Colonic mucosa (tissue), 4 donors: Measurements from ENCODE around the gene PDCD1LG2. TPM values are rescaled to one million over a fixed set of nuclear protein-coding genes. Genes with fewer than 3 reads are reported as not detected.

Source experiments
- DNase-seq: peaks from one replicate; pipeline ENCODE4 v3.0.0-alpha.2; 2020
- H3K27ac ChIP-seq: fragments of 200-600 bp; one replicate; pipeline ENCODE4 v1.8.0; 2021
- H3K27me3 ChIP-seq: fragments of 200-600 bp; one replicate; pipeline ENCODE4 v1.8.0; 2021
- H3K36me3 ChIP-seq: fragments of 200-600 bp; one replicate; pipeline ENCODE4 v1.8.0; 2021
- H3K4me1 ChIP-seq: fragments of 200-600 bp; one replicate; pipeline ENCODE4 v1.8.0; 2021; ENCODE audit warnings: mild to moderate bottlenecking
- H3K4me3 ChIP-seq: fragments of 200-600 bp; one replicate; pipeline ENCODE4 v1.8.0; 2021
- H3K9ac ChIP-seq, 2 donors: one replicate each; pipeline ENCODE4 v1.7.0; 2013; ENCODE audit warnings: control low read depth in 2 of 2, low read depth in 2 of 2, low read length in 2 of 2
- H3K9me3 ChIP-seq: fragments of 200-600 bp; one replicate; pipeline ENCODE4 v1.8.0; 2021
- CTCF ChIP-seq: fragments of 200-600 bp; IDR thresholded peaks from one replicate; pipeline ENCODE4 v1.8.0; 2022; ENCODE audit warnings: antibody characterized with exemption, mild to moderate bottlenecking
- intact Hi-C: fragments of 100-400 bp; cut with DNase I; formaldehyde crosslinking; loops from one replicate; pipeline ENCODE4 v1.14.1; 2022
- total RNA-seq, 2 donors: library from RNA; stranded (reverse); fragmentation: NEBNext Ultra II Directional in 1 of 2; extraction: Animal tissue kit (Norgen Biotek cat#: 25700) in 1 of 2; gene quantifications; one replicate each; pipeline ENCODE4 v1.2.1, GENCODE V29; 2021
- donor health status: healthy.
- donor health status: DM: no; HTN: no; CAD: no.
- donor health status: DM: no; HTN: no; CAD: no.

Gene PDCD1LG2
- total RNA-seq, 2 donors from 2014 or later: 0.15 to 1.0 TPM

- no peaks in the 10 kb centered on the region for H3K27me3 ChIP-seq
- H3K4me1 ChIP-seq: no peaks in the 10 kb centered on the region
- TF ChIP-seq CTCF: no peak
- H3K9me3 ChIP-seq: no peaks in the 10 kb centered on the region
- no peaks in the 10 kb centered on the region for H3K36me3 ChIP-seq
- H3K27ac ChIP-seq: no peak overlapping the region
- DNase-seq: no peak
- intact Hi-C loops: no loop called here
- H3K4me3 ChIP-seq: no peak overlapping the region
- H3K9ac ChIP-seq: no peak overlapping the region
These were observed 55.8 kb downstream of the PDCD1LG2 start for GRCh38 chr9:5566054-5566618.

- Histone ChIP-seq H3K27me3 (no peaks in the 10 kb centered on the region), H3K36me3 (no peaks in the 10 kb centered on the region), H3K9me3 (no peaks in the 10 kb centered on the region), H3K4me3 (no peak overlapping the region), H3K27ac (no peak overlapping the region), H3K9ac (no peak overlapping the region), H3K4me1 (no peaks in the 10 kb centered on the region)
- no peak for DNase-seq
- TF ChIP-seq CTCF: no peak
- intact Hi-C loops: no loop called here
These were observed 58.5 kb downstream of the PDCD1LG2 start for GRCh38 chr9:5568868-5569267.

DNA sequence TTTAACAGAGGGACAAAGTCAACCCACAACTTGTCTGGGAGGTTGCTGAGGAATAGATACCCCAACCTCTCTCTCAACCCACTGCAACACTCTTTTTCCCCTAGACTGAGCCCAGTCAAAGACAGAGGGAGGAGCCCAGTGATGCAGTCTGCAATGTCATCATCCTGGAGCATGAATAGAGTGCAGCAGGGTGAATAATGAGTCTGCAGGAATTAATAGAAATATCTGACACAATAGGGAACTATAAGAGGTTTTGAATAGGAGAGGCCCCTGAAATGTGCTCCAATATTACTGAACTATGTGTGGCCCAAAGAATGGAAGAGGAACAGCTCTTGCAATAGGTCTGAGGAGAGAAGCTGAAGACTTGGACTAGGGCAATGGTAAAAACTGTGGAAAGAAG is 59.1 kb downstream of the PDCD1LG2 start:
- TF ChIP-seq CTCF: no peak
- Histone ChIP-seq H3K4me3 (no peak overlapping the region), H3K9ac (no peak overlapping the region), H3K27me3 (no peaks in the 10 kb centered on the region), H3K9me3 (no peaks in the 10 kb centered on the region), H3K27ac (no peak overlapping the region), H3K36me3 (no peaks in the 10 kb centered on the region), H3K4me1 (no peaks in the 10 kb centered on the region)
- intact Hi-C loops: no loop called here
- no peak for DNase-seq

GRCh38 chr9:5569891-5570290 is 59.6 kb downstream of the PDCD1LG2 start:
- no peak for TF ChIP-seq CTCF
- intact Hi-C loops: no loop called here
- Histone ChIP-seq H3K9me3 (no peaks in the 10 kb centered on the region), H3K4me1 (no peaks in the 10 kb centered on the region), H3K36me3 (no peaks in the 10 kb centered on the region), H3K27me3 (no peaks in the 10 kb centered on the region), H3K27ac (no peak overlapping the region), H3K4me3 (no peak overlapping the region), H3K9ac (no peak overlapping the region)
- no peak for DNase-seq

- H3K9me3 ChIP-seq: no peaks in the 10 kb centered on the region
- TF ChIP-seq CTCF: no peak
- H3K27ac ChIP-seq: no peak overlapping the region
- H3K9ac ChIP-seq: no peak overlapping the region
- no peak for DNase-seq
- no peaks in the 10 kb centered on the region for H3K27me3 ChIP-seq
- H3K36me3 ChIP-seq: no peaks in the 10 kb centered on the region
- no peak overlapping the region for H3K4me3 ChIP-seq
- intact Hi-C loops: no loop called here
- no peaks in the 10 kb centered on the region for H3K4me1 ChIP-seq
These were observed 61.4 kb downstream of the PDCD1LG2 start for GRCh38 chr9:5571629-5572232.
